Measurements from ENCODE around the gene MACROD2. TPM values are rescaled to one million over a fixed set of nuclear protein-coding genes. Genes with fewer than 3 reads are reported as not detected.

The MACROD2 gene
- total RNA-seq, 1 donor: 1.3 TPM

- no peak for TF ChIP-seq CTCF (IDR thresholded peaks at IDR 0.05; ENCODE audit: insufficient read depth, low read length)
Measured at GRCh38 chr20:16028923-16029322, 2033.6 kb downstream of the MACROD2 start.

GRCh38 chr20:16030253-16030652 is 2034.9 kb downstream of the MACROD2 start:
- TF ChIP-seq CTCF (IDR thresholded peaks at IDR 0.05; ENCODE audit: insufficient read depth, low read length): no peak

More at GRCh38 chr20:16028923-16029322, 2033.6 kb downstream of the MACROD2 start:
- no peak overlapping the region for H3K4me3 ChIP-seq (ENCODE audit: low read depth, low read length)
- no peak for DNase-seq (ENCODE audit: low read depth)

GRCh38 chr20:16035576-16035975 is 2040.3 kb downstream of the MACROD2 start:
- no peak overlapping the region for H3K4me3 ChIP-seq (ENCODE audit: low read depth, low read length)
- no peak for DNase-seq (ENCODE audit: low read depth)
- no peak for TF ChIP-seq CTCF (IDR thresholded peaks at IDR 0.05; ENCODE audit: insufficient read depth, low read length)

More at GRCh38 chr20:16030253-16030652, 2034.9 kb downstream of the MACROD2 start:
- no peak overlapping the region for H3K4me3 ChIP-seq (ENCODE audit: low read depth, low read length)
- no peak for DNase-seq (ENCODE audit: low read depth)

GRCh38 chr20:16036331-16036730 is 2041.0 kb downstream of the MACROD2 start:
- DNase-seq (ENCODE audit: low read depth): no peak
- H3K4me3 ChIP-seq (ENCODE audit: low read depth, low read length): no peak overlapping the region
- TF ChIP-seq CTCF (IDR thresholded peaks at IDR 0.05; ENCODE audit: insufficient read depth, low read length): no peak

GRCh38 chr20:16040742-16041141 is 2045.4 kb downstream of the MACROD2 start:
- H3K4me3 ChIP-seq (ENCODE audit: low read depth, low read length): no peak overlapping the region
- TF ChIP-seq CTCF (IDR thresholded peaks at IDR 0.05; ENCODE audit: insufficient read depth, low read length): no peak
- no peak for DNase-seq (ENCODE audit: low read depth)

- DNase-seq (ENCODE audit: low read depth): no peak
- TF ChIP-seq CTCF (IDR thresholded peaks at IDR 0.05; ENCODE audit: insufficient read depth, low read length): no peak
- H3K4me3 ChIP-seq (ENCODE audit: low read depth, low read length): no peak overlapping the region
Measured at GRCh38 chr20:16042731-16043130, 2047.4 kb downstream of the MACROD2 start.

- no peak overlapping the region for H3K4me3 ChIP-seq (ENCODE audit: low read depth, low read length)
- no peak for TF ChIP-seq CTCF (IDR thresholded peaks at IDR 0.05; ENCODE audit: insufficient read depth, low read length)
- no peak for DNase-seq (ENCODE audit: low read depth)
Measured at GRCh38 chr20:16043931-16044330, 2048.6 kb downstream of the MACROD2 start.
